GM21619 (cell line): Measurements from ENCODE around the gene THOP1.
A peak's percentile ranks its signal among the peaks of the same experiment; 100 is the strongest.

ENCODE experiments used
- ATAC-seq: cut with Tn5 transposase; IDR thresholded peaks from one replicate; pipeline ENCODE4 v1.9.1; 2021; ENCODE audit not compliant: unreplicated experiment

THOP1 gene

GRCh38 chr19:2785244-2785997 lies at the start of gene THOP1:
THOP1 (plus strand) TSS chr19:2785503; CDS start chr19:2785663, 160 bp downstream.
- peak; percentile 50 for ATAC-seq

GRCh38 chr19:2736550-2737190 lies 48.6 kb upstream of the THOP1 start:
- ATAC-seq = no peak

- peak; percentile 94 for ATAC-seq
Observed at GRCh38 chr19:2739602-2740313, 45.5 kb upstream of the THOP1 start, which contains the start of gene SLC39A3. SLC39A3 (minus strand) TSS chr19:2740017; CDS start chr19:2737257, 2,760 bp downstream.

- ATAC-seq = no peak
Observed at GRCh38 chr19:2740314-2740656, 45.0 kb upstream of the THOP1 start.

- ATAC-seq = no peak
Observed at GRCh38 chr19:2743099-2743498, 42.2 kb upstream of the THOP1 start.

- no peak for ATAC-seq
Observed at GRCh38 chr19:2744113-2744512, 41.2 kb upstream of the THOP1 start.

GRCh38 chr19:2747349-2747748 lies 38.0 kb upstream of the THOP1 start:
- ATAC-seq = no peak

- no peak for ATAC-seq
Observed at GRCh38 chr19:2750808-2751437, 34.4 kb upstream of the THOP1 start.

GRCh38 chr19:2751438-2751830 lies 33.9 kb upstream of the THOP1 start:
- no peak for ATAC-seq

- ATAC-seq = no peak
Observed at GRCh38 chr19:2754659-2755447, 30.4 kb upstream of the THOP1 start.

GRCh38 chr19:2755448-2755705 lies 29.9 kb upstream of the THOP1 start:
- ATAC-seq = no peak

GRCh38 chr19:2755811-2756210 lies 29.5 kb upstream of the THOP1 start:
- no peak for ATAC-seq

GRCh38 chr19:2756477-2756876 lies 28.8 kb upstream of the THOP1 start:
- ATAC-seq = no peak

GRCh38 chr19:2756921-2757881 lies 28.1 kb upstream of the THOP1 start:
- ATAC-seq = no peak

GRCh38 chr19:2758601-2759313 lies 26.5 kb upstream of the THOP1 start:
- no peak for ATAC-seq

- no peak for ATAC-seq
Observed at GRCh38 chr19:2759362-2759761, 25.9 kb upstream of the THOP1 start.

- no peak for ATAC-seq
Observed at GRCh38 chr19:2759965-2760364, 25.3 kb upstream of the THOP1 start.

- ATAC-seq = no peak
Observed at GRCh38 chr19:2761309-2761677, 24.0 kb upstream of the THOP1 start.
